Hematopoietic multipotent progenitor cell treated with erythropoietin and hydrocortisone succinate and interleukin-3 and kit ligand, for 6 days (in vitro differentiated cells): ENCODE measurements around the gene WDR17.

Source experiments
- DNase-seq: peaks from one replicate; pipeline ENCODE4 v3.0.0-alpha.2; 2015

Gene WDR17

GRCh38 chr4:176099314-176099713 lies 33.7 kb downstream of the WDR17 start:
- DNase-seq, result no peak

GRCh38 chr4:176102414-176103063 lies 36.9 kb downstream of the WDR17 start:
- no peak for DNase-seq

- no peak for DNase-seq
These were observed 42.1 kb downstream of the WDR17 start for GRCh38 chr4:176107695-176108094.

- DNase-seq, result peak; percentile 57
These were observed 58.2 kb downstream of the WDR17 start for GRCh38 chr4:176123710-176124407.

- no peak for DNase-seq
These were observed 59.4 kb downstream of the WDR17 start for GRCh38 chr4:176125063-176125462.

- DNase-seq, result no peak
These were observed 69.0 kb downstream of the WDR17 start for GRCh38 chr4:176134670-176135069.

- DNase-seq, result no peak
These were observed 72.0 kb downstream of the WDR17 start for GRCh38 chr4:176137631-176138030.

GRCh38 chr4:176139518-176139917 lies 73.9 kb downstream of the WDR17 start:
- DNase-seq, result no peak

GRCh38 chr4:176142253-176142652 lies 76.6 kb downstream of the WDR17 start:
- DNase-seq, result no peak

- DNase-seq, result no peak
These were observed 84.2 kb downstream of the WDR17 start for GRCh38 chr4:176149680-176150355.

GRCh38 chr4:176150356-176150682 lies 84.7 kb downstream of the WDR17 start:
- peak; percentile 46 for DNase-seq

- DNase-seq, result no peak
These were observed 85.1 kb downstream of the WDR17 start for GRCh38 chr4:176150704-176151103.

GRCh38 chr4:176153124-176153523 lies 87.5 kb downstream of the WDR17 start:
- no peak for DNase-seq

- DNase-seq, result no peak
These were observed 91.0 kb downstream of the WDR17 start for GRCh38 chr4:176156656-176157055.

GRCh38 chr4:176163041-176163440 lies 97.4 kb downstream of the WDR17 start:
- DNase-seq, result no peak

- no peak for DNase-seq
These were observed 119.4 kb downstream of the WDR17 start for GRCh38 chr4:176185051-176185450.

- no peak for DNase-seq
These were observed 120.4 kb downstream of the WDR17 start for GRCh38 chr4:176186067-176186466.

- no peak for DNase-seq
These were observed 121.2 kb downstream of the WDR17 start for GRCh38 chr4:176186671-176187395.

GRCh38 chr4:176187624-176188023 lies 122.0 kb downstream of the WDR17 start:
- no peak for DNase-seq

GRCh38 chr4:176188654-176189053 lies 123.0 kb downstream of the WDR17 start:
- DNase-seq, result peak; percentile 2

GRCh38 chr4:176189891-176190795 lies 124.5 kb downstream of the WDR17 start:
- no peak for DNase-seq

GRCh38 chr4:176191974-176192373 lies 126.3 kb downstream of the WDR17 start:
- no peak for DNase-seq

GRCh38 chr4:176193126-176193525 lies 127.5 kb downstream of the WDR17 start:
- no peak for DNase-seq
